Cardiac ventricle fibroblast (primary cell): Measurements from ENCODE around the gene SYCE1. TPM values are rescaled to one million over a fixed set of nuclear protein-coding genes. Genes with fewer than 3 reads are reported as not detected.

Experiments used
- total RNA-seq: library from RNA; depleted of rRNA; stranded (reverse); fragments of >200 nt; gene quantifications from 2 replicates; pipeline ENCODE4 v1.2.3, GENCODE V29; 2015

The SYCE1 gene, protein sequence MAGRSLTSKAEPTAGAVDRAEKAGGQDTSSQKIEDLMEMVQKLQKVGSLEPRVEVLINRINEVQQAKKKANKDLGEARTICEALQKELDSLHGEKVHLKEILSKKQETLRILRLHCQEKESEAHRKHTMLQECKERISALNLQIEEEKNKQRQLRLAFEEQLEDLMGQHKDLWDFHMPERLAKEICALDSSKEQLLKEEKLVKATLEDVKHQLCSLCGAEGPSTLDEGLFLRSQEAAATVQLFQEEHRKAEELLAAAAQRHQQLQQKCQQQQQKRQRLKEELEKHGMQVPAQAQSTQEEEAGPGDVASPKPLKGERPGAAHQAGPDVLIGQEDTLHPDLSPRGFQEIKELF
- 0.05 TPM in 1 of 2 replicates, not detected in the other for total RNA-seq

DNA sequence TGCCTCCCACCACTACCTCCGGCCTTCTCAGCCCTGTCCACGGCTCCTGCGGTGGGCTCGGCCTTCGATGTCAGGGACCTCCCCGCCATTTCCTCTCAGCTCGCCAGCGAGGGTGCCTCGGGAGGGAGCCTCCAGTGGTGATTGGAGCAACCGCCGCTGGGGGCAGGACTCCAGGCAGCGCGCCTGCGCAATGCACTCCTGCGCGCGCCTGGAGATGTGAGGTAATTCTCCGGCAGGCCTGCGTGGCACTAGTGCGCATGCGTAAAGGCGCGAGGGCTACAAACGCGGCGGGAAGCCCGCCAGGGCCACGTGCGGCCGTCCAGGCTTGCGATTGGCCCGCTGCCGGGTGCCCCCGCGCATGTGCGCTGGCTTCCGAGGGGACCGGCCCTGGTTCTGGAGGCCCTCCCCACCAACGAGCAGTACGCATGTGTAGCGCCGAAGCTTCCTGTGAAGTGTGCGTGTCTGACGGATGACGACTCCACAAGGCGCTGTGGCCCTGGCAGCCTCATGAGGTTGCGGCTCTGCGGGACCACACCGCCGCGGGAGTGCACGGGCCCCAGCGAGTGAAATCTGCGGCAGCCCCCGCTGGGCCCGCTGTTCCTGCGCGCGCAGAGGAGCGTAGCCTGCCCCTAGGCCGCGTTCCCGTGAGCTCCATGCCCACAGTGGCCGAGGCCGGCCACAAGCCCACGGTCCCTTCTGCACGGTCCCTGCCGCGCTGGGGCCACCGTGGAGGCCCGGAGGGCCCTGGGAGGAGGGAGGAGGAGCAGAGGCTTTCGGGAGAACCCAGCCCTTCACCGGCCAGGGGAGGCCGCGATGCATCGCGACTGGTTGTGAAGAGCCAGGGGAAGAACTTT, at the start of gene SYCE1:
SYCE1 (minus strand) TSS at position 143 of the 854 bp plus-strand sequence; CDS start at position 89, 54 bp downstream.

DNA sequence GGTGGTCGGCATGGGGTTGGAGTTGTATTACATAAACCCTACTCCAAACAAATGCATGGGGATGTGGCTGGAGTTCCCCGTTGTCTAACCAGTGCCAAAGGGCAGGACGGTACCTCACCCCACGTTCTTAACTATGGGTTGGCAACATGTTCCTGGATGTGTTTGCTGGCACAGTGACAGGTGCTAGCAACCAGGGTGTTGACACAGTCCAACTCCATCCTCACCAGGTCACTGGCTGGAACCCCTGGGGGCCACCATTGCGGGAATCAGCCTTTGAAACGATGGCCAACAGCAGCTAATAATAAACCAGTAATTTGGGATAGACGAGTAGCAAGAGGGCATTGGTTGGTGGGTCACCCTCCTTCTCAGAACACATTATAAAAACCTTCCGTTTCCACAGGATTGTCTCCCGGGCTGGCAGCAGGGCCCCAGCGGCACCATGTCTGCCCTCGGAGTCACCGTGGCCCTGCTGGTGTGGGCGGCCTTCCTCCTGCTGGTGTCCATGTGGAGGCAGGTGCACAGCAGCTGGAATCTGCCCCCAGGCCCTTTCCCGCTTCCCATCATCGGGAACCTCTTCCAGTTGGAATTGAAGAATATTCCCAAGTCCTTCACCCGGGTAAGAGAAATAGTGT, 38.3 kb downstream of the SYCE1 start, which contains the start of gene CYP2E1:
CYP2E1 (plus strand) TSS at position 407 of the 632 bp plus-strand sequence; CDS start at position 440, 33 bp downstream.

Other genes with a start within 250 kb of the SYCE1 start
- not detected in 2 replicates for gene CALY, start 228.7 kb downstream of the SYCE1 start, total RNA-seq
- gene PRAP1, start 218.2 kb downstream of the SYCE1 start, total RNA-seq: not detected in 2 replicates
- gene FUOM, start 207.6 kb downstream of the SYCE1 start, total RNA-seq: 13.4 and 17.3 TPM in 2 replicates
- 68.0 and 73.4 TPM in 2 replicates for gene ECHS1, start 192.2 kb downstream of the SYCE1 start, total RNA-seq
- gene PAOX, start 186.3 kb downstream of the SYCE1 start, total RNA-seq: 1.7 and 3.7 TPM in 2 replicates
- gene MTG1, start 171.4 kb downstream of the SYCE1 start, total RNA-seq: 14.5 and 21.1 TPM in 2 replicates
- gene SPRN, start 141.0 kb downstream of the SYCE1 start, total RNA-seq: 0.20 and 0.75 TPM in 2 replicates
- gene SCART1, start 111.6 kb downstream of the SYCE1 start, total RNA-seq: 0.73 and 2.2 TPM in 2 replicates
- gene CYP2E1, start 38.2 kb downstream of the SYCE1 start, total RNA-seq: 0.64 and 2.2 TPM in 2 replicates
- gene FRG2B, start 61.2 kb upstream of the SYCE1 start, total RNA-seq: not detected in 2 replicates